GM19372 (cell line): ENCODE measurements around the gene ZSWIM8.
"Not testable (repeated sequence)": the region's sequence is repeated elsewhere in the genome, so short reads cannot be mapped to it uniquely, and the experiment has no call there.

Source experiments
- ATAC-seq: cut with Tn5 transposase; IDR thresholded peaks from one replicate; pipeline ENCODE4 v1.9.1; 2021; ENCODE audit warnings: mild to moderate bottlenecking, low read depth, moderate library complexity; ENCODE audit not compliant: unreplicated experiment

The ZSWIM8 gene

DNA sequence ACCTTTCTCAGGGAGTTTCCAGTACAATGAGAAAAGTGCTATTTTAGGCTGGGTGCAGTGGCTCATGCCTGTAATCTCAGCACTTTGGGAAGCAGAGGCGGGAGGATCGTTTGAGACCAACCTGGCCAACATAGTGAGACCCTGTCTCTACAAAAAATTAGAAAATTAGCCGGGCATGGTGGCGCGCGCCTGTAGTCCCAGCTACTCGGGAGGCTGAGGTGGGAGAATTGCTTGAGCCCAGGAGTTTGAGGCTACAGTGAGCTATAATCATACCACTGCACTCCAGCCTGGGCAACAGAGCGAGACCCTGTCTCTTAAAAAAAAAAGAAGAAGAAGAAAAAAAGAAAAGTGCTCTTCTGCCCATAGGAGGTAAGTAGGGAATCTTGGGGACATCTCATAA lies 10.6 kb downstream of the ZSWIM8 start:
- ATAC-seq, result not testable (repeated sequence)

DNA sequence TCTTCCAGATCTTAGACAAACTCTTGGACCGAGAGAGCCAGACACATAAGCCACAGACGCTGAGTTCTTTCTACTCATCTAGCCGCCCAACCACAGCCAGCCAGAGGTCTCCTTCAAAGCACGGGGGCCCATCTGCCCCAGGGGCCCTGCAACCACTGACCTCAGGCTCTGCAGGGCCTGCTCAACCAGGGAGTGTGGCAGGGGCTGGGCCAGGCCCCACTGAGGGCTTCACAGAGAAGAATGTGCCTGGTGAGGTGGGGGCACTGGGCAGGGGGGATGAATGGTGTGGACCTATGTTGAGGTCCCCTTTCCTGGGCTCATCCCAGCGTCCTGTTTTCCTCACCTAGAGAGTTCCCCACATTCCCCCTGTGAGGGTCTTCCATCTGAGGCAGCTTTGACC lies 11.4 kb downstream of the ZSWIM8 start:
- ATAC-seq, result no peak

GRCh38 chr10:73797324-73798025 lies 12.1 kb downstream of the ZSWIM8 start:
- ATAC-seq, result no peak

DNA sequence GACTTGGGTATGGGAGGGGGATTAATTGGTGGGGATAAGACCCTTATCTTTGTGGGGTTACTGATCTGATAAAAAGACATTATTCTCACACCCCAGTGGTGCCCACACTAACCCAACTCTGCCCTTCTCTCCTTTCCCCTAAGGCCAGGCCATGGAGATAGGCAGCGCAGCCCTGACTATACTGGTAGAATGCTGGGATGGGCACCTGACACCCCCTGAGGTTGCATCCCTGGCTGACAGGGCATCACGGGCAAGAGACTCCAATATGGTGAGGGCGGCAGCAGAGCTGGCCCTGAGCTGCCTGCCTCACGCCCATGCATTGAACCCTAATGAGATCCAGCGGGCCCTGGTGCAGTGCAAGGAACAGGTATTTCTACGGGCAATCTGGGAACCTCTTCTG lies 12.7 kb downstream of the ZSWIM8 start:
- ATAC-seq, result no peak

GRCh38 chr10:73798927-73799560 lies 13.6 kb downstream of the ZSWIM8 start:
- ATAC-seq, result no peak

- ATAC-seq, result no peak
Observed at GRCh38 chr10:73799899-73800559, 14.6 kb downstream of the ZSWIM8 start.

DNA sequence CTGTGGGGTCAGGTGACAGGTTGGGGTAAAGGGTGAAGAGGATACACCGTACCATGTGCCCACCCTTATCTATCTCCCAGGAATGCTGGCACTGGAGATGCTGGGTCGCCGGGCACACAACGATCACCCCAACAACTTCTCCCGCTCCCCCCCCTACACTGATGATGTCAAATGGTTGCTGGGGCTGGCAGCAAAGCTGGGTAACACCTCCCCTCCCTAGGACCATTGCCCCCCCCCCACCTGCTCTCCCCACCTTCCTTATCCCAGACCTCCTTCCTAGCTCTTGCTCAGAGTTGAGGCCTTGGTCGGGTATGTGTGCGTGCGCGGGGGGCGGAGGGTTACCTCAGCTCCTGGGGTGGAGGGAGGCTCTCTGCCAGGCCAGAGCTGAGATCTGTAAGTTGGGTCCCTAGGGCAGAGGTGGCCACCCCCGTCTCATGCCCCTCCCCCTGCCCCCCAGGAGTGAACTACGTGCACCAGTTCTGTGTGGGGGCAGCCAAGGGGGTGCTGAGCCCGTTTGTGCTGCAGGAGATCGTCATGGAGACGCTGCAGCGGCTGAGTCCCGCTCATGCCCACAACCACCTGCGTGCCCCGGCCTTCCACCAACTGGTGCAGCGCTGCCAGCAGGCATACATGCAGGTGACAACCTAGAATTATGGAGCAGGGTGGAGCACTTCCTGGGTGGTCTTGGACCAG lies 15.3 kb downstream of the ZSWIM8 start:
- no peak for ATAC-seq

DNA sequence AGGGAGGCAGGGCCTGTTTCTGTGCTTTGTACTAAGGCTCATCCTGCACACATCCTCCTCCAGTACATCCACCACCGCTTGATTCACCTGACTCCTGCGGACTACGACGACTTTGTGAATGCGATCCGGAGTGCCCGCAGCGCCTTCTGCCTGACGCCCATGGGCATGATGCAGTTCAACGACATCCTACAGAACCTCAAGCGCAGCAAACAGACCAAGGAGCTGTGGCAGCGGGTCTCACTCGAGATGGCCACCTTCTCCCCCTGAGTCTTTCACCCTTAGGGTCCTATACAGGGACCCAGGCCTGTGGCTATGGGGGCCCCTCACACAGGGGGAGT lies 15.8 kb downstream of the ZSWIM8 start:
- no peak for ATAC-seq

DNA sequence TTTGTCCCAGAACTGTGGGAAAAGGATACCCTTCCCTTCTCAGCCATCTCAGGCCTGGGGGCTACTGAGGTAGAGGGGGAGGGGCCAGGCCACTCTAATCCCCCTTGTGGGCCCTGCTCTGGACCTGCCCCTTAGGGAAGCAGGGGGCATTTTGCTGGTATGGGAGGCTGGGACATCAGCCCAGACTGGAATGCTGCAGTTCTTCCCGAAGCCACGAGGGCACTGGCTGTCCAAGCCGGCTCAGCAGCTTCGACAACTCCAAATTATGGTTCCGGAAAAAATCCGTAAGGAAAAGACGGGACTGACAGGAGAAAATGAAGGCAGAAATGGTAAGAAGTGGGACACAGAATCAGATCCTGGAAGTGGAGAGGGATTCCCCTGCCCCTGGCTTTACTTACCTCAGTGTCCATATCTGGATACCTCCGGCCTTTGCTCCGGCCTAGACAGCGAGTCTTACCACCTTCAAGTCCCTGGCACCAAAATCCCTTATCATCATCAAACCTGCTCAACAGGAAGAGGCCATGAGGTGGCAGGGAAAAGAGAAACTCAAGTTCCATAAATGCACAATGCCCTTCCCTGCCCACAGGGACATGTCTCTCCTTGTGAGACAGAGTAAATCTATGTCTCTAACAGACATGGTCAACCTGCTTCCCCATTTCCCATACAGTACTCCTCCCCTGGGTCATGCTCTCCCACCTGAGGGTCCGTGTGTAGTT lies 17.0 kb downstream of the ZSWIM8 start:
- no peak for ATAC-seq

- ATAC-seq, result peak; percentile 65
Observed at GRCh38 chr10:73803680-73804286, 18.4 kb downstream of the ZSWIM8 start.

DNA sequence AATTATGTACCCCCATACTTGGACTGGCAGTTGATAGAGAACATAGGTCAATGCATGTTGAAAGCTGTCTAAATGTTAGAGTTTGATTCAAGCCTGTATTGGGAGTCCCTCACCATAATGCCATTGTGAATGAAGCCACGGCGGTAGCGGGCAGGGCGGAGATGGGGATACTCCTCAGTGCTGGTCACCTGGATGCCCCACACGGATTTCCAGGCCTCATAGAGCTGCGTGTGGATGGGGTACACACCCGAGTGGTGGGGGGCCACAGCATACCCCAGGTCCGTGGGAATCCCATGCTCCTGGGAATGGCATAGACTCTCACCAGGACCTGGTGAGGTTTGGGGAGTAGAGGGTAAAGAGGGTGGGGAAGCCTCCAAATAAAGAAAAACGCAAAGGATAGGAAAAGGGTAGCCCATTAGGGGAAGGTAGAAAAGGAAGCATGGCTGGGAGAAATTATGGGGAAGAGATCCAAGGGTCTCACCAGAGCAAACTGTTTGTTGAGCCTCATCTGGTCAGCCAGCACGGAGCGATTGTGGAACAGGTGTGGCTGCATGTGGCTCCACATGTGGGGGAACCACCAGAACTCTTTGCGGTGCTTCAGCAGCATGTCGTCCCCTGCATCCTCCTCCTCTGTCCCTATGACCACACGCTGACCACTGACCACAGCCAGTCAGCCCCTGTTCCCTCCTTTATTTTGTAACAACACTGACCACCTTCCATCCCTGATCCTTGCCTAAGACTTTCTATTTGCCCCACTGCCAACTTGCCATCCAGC lies 21.0 kb downstream of the ZSWIM8 start:
- no peak for ATAC-seq

DNA sequence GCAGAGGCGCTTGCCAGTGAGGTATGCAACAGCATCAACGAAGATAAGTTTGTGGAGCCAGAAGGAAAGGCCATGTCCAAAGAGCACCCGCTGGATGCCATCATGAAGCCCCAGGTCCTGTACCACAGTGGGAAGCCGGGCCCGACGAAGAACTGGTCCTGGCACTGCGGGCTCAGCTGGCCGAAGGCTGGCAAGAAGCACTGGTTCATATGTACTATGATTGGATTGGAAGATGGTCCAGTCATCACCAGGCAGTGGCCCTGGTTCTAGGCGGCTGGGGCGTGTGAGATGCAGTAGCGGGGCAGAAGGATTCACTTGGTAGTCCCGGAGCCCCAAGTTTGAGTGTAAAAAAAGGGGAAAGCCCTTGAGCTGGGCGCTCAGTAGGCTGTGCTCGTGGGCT lies 22.1 kb downstream of the ZSWIM8 start:
- no peak for ATAC-seq

GRCh38 chr10:73808021-73808815 lies 22.8 kb downstream of the ZSWIM8 start:
- no peak for ATAC-seq

DNA sequence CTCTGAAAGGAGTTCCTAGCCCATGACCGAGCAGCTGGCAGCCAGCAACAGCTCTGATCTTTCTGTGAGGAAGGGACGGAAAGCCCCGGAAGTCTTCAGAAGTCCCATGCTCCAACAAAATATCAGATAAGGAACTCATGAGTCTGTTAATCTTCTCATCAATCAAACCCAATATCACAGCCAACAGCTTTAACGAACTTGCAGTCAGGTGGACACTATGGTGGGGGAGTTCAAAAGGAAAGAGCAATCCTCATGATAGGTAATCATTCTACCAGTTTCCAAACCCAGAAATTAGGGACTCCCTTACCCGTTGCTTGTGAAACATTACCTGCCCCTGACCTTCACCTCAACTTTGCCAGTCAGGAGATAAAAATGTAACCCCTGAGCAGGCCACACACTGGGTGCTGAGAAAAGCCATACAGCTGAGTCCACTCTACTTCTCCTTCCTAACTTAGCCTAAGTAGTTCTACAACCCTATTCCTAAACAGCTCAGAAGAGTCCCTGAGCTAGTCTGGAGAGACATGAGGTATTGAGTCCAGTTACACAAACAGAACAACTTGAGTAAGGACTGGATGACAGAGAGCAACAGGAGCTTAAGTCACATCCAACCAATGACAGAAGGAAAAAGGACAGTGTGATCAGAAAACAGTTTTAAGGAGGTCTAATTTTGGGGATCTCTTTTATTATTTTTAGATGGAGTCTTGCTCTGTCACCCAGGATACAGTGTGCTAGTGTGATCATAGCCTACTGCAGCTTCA lies 23.8 kb downstream of the ZSWIM8 start:
- ATAC-seq, result no peak

GRCh38 chr10:73810358-73810734 lies 24.9 kb downstream of the ZSWIM8 start:
- no peak for ATAC-seq

DNA sequence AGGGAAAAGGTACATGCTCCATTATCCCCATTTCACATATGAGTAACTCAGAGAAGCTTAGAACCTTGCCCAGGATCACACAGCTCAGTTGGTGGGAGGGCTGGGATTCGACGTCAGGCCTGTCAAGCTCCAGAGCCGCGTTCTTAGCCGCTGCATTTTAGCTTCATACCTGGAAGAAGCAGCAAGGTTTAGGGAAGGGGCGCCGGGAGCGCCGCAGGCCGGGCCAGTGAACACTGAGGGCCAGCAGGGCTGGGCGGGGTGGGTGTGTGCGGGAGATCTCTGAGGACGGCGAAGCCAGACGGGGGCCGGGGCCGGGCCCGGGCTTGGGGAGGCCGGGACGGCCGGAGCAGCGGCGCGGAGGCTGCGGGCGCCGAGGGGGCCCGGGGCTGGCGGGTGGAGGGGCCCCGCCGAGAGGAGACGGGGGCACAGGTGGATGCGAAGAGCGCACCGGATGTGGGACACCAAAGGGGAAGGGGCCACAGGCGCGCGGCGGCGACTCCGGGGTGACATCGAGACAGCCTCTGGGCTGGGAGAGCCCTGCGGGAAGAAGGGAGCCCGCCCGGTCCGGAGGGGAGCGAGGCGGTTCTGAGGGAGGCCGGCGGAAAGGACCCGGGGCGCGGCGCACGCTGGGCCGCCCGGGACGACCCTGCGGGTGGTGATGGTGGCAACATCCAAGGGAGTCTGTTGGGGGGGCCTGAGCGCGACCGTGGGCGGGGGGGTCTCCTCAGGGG lies 25.5 kb downstream of the ZSWIM8 start:
- peak; percentile 26 for ATAC-seq

DNA sequence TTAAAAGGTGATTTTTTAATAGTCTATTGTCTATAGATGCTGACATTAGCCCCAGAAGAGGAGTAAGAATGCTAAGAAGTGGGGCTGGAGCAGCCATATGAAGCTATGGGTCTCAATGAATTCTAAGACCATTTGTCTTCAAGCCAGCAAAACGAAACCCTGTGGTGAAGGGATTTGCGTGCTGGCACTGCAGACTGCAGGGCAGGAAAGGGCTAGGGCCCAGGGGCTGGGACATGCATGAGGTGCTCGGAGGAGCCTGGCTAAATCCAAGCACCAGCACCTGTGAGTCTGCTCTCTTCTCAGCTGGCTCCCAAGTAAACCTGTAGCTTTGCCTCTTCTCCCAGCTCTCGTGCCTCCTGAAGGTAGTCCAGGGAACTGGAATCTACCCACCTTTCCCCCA lies 27.3 kb downstream of the ZSWIM8 start:
- no peak for ATAC-seq
